HT1080 (cell line): ENCODE results near the gene ANO2. TPM values are rescaled to one million over a fixed set of nuclear protein-coding genes. Genes with fewer than 3 reads are reported as not detected.
"Not testable (repeated sequence)": the region's sequence is repeated elsewhere in the genome, so short reads cannot be mapped to it uniquely, and the experiment has no call there.

Experiments
- DNase-seq: peaks from one replicate; pipeline ENCODE4 v3.0.0-alpha.2; 2015; ENCODE audit warnings: low read depth
- total RNA-seq: library from RNA; depleted of rRNA; stranded (reverse); fragments of >200 nt; shearing (Covaris generic); gene quantifications from 2 replicates; pipeline ENCODE4 v1.2.3, GENCODE V29; 2014

ANO2 gene
- total RNA-seq, 1 experiment from 2014 or later, result 1.4 TPM

- DNase-seq, result no peak
Measured at GRCh38 chr12:5830111-5830510, 114.9 kb downstream of the ANO2 start.

- no peak for DNase-seq
Measured at GRCh38 chr12:5827591-5827990, 117.5 kb downstream of the ANO2 start.

DNA sequence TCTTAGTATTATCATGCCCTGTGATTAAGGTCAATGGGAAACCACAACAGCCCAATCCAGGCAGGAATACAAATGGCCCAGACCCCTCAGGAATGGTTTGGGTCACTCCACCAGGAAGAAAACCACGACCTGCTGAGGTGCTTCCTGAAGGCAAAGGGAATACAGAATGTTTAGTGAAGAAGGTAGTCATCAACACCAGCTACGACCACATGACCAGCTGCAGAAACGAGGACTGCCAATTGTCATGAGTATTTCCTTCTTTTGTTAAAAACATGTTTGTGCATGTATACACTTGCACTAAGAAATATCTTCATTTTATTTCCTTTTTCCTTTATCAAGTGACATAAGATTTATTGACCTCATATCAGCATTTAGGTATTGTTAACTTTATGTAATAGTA lies 119.3 kb downstream of the ANO2 start:
- not testable (repeated sequence) for DNase-seq

- DNase-seq, result not testable (repeated sequence)
Measured at GRCh38 chr12:5818877-5819276, 126.2 kb downstream of the ANO2 start.

- DNase-seq, result no peak
Measured at GRCh38 chr12:5817246-5817645, 127.8 kb downstream of the ANO2 start.

GRCh38 chr12:5809586-5809985 lies 135.5 kb downstream of the ANO2 start:
- DNase-seq, result no peak

GRCh38 chr12:5808981-5809380 lies 136.1 kb downstream of the ANO2 start:
- DNase-seq, result peak; percentile 97

GRCh38 chr12:5807514-5808219 lies 137.4 kb downstream of the ANO2 start:
- peak; percentile 49 for DNase-seq

- DNase-seq, result peak; percentile 90
Measured at GRCh38 chr12:5807090-5807414, 138.0 kb downstream of the ANO2 start.

DNA sequence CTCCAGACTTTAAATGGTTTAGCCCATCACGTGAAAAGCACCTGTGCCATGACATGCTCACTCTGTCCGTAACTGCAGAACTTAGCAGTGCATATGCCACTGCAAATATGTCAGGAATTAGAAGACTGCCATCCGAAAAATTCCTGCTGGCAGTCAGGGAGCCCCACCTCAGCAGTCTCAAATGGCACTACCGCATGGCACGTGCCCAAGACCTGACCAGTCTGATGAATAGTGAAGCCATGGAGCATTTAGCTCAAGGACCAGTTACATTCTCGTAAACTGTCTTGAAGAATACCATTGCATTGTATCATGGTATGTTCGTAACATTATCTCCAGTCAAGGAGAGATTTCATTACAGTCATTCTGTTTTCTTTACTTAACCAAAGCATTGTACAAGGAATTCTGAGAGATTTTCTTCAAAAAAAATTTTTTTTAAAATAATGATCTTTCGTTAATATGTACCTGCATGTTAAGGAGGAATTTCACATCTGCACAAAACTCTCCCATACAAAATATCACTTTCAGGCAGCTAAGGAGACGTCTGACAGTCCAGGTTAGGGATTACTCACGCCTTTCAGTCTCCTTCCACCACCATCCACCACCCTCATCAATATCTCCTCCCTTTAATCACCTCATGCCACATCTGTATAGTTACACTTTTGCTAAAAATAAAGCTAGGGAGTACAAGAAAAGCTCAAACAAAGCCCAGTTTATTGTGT lies 138.5 kb downstream of the ANO2 start:
- DNase-seq, result peak; percentile 71

DNA sequence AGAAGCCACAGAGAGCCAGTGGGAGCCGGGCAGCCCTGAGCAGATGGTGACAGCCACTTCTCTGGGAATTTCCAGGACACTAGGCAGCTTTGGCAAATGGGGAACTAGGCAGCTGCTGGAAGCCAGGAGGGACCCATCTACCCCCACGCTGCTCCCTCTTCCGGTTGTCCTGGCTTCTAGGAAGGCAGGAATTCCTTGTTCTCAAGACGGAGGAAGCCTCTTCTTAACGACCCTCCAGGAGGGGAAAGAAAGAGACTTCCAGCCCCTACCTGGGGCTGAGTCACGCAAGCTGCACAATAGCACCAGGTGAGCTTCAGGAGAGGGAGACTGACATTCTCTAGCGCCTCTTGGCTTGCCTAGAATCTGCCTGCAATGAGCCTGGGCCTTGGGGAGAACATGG lies 141.5 kb downstream of the ANO2 start:
- no peak for DNase-seq

DNA sequence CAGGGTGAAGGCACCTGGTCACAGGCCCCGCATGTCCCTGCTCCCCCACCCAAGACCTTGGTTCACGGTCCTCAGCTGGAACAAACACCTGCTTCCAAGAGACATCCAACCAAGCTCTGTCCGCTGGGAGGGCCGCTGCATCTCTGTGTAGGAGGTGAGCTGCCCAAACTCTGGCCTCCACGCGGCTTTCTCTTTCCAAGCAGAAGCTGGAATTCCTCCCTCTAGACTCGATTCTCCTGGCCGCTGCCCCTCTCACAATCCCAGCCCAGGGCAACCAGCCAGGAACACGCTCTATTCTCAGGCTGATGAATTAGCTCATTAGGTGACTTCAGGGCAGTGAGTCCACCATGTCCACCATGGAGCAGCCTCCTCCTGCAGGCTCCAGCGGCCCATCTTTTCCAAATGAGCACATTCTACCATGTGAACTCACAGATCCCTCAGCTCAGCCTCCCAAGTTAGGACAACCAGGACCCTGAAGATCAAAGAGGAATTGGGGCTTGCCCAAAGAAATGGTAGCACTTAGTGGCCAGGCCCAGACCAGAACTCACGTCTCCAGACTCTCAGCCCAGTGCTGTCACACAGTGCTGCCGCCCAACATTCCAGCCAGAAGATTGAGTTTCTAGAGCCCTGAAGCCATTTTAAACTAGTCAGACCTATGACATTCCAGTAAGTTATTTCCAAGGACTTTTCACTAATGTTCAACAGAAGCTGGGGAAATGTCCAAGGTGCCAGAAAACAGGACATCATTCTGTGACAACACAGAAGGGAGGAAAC lies 146.6 kb downstream of the ANO2 start:
- no peak for DNase-seq

DNA sequence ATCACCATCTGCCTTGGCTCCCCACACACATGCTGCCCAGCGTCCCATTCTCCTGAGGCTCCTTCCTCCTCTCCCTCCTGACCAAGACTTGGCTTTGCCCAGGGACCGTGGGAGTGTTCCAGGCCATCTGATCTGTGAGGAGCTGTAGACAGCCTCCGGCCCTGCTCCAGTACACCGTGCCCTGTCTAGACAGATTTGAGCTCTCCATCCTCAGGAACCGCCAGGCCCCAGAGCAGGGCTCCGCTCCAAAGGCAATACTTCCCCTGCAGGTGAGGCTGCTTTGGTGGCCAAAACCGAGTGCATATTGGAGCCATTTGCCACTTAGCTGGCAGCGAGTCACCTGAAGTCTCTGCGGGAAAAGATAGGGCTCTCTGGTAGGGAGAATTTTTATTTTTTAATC lies 147.4 kb downstream of the ANO2 start:
- DNase-seq, result no peak

DNA sequence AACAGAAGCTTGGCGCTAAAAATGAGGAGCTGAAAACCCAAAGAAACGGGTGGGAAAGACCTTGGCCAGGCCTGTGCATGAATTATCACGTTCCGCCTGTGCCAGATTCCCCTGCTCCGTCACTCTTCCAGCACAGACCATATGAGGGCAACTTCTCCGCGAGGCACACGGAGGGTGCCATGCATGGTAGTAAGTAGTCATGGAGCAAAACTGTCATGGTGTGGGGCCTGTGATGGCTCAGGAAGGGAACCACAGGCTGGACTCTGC lies 148.2 kb downstream of the ANO2 start:
- DNase-seq, result no peak

DNA sequence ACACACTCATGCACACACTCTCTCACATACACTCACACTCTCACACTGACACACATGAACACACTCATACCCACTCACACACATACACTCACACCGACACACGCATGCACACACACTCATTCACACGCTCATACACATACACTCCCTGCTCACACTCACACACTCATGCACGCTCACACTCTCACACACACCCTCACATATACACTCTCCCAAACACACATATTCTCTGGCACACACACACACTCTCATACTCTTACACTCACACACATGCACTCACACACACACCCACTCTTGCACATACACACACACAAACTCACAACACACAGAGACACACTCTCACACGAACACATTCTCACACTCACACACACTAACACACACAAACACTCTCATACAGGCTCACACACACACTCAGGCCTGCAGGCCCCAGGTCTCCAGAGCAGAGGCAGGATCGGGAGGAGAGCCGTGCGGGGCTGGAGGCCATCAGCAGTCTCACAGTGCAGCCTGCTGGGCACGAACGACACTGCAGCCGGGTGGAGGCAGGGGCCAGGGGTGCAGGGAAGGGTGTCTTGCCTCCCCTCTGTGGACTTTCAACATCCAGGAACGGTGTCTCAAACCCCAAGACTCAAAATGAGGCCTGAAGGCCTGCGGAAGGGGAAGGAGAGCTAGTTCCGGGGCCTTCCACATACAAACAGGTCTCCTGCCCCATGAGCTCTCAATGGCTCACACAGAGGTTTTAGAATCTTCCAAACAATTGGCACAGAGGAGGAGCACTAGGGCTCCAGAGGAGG lies 148.7 kb downstream of the ANO2 start:
- DNase-seq, result peak; percentile 26

DNA sequence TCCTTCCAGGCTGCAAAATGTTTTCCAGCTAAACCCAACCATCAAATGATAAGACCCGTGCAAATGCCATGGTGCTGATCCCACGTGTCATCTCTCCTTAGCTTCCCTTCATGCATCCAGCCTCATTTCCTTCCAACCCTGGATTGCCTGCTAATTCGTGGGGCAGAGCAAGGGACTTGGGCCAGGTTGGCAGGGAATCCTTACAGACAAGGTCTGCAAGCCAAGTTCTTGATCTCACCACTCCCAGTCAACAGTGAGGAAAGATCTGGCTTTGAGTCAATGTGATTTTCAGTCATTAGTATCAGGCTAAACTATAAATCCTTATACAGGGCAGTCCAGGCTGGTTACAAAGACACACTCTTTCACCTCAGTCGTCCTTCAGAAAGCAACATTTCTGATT lies 150.9 kb downstream of the ANO2 start:
- DNase-seq, result no peak

DNA sequence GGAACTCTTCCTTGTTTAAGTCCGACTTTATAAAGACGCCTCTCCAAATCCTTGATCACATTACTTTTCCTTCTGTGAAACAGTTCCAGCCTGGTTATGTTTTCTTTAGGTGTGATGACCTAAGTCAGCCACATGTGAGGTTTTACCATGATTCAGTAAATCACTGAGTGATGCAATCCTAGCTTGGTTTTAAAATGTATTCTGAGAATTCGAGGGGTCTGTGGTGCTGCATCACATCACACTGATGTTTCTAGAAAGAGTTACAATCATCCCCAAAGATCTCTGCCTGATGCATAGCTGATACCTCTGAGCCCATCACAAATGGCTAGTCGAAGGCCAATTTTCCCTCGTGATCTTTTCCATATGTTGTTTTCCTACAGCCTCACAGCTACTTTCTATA lies 152.7 kb downstream of the ANO2 start:
- no peak for DNase-seq

- peak; percentile 44 for DNase-seq
Measured at GRCh38 chr12:5789469-5789968, 155.5 kb downstream of the ANO2 start.

GRCh38 chr12:5787828-5788227 lies 157.2 kb downstream of the ANO2 start:
- no peak for DNase-seq

DNA sequence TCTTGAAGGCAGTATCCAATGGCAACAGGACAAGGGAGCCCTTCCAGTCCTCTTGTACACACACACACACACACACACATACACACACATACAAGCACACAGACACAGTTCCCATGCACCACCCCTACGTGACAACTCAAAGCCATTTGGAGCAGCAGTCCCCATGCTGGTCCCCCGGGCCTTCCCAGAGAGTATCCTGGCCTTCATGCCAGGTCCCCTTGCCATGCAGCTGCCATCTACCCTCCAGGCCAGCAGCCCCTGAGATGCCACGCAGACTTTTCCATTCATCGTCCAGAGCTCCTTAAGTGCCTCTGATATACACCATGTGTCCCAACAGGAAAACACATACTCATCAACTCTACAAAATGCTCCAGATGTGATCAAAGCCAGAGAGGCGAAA lies 159.5 kb downstream of the ANO2 start:
- DNase-seq, result no peak

DNA sequence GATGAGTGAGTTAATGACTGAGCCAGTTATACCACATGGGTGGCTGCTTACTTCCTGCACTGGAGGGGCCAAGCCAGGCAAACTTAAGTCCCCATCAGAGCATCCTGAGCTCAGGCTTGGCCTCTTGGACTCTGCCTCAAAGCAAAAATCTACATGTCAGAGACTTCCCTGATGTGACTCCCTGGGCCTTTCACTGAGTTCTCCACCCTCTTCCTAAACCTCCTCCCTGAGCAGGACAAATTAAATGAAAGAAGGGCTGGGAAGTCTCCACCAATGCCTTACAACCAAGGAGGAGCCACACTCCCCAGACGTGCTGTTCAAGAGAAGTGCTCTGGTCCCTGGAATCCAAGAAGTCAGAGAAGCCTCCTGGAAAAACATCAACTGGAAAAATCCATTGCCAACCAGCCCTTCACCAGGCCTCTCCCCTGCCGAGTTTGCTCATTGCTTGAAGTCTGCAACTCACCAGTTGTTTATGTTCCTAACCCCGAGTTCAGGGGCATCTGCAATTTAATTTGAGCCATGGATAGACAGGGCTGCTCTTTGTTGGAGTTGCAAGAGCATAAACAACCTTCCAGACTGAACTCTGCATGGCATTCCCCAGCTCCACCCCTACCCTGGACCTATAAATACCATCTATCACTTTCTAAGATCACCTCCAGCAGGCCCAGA lies 160.5 kb downstream of the ANO2 start:
- DNase-seq, result no peak
